Liver (tissue), 9 donors: Measurements from ENCODE around the gene CHTOP. TPM values are rescaled to one million over a fixed set of nuclear protein-coding genes. Genes with fewer than 3 reads are reported as not detected.

Experiments
- DNase-seq: peaks from one replicate; pipeline ENCODE4 v3.0.0-alpha.2; 2017; ENCODE audit warnings: low spot score
- H3K27ac ChIP-seq, 2 donors: one replicate each; pipeline ENCODE4 v1.7.0; 2013; ENCODE audit warnings: inconsistent platforms in 2 of 2, low read length in 2 of 2, control low read depth in 1 of 2, low read depth in 1 of 2, mild to moderate bottlenecking in 1 of 2
- H3K27me3 ChIP-seq, 4 donors: one replicate each; pipeline versions ENCODE4 v1.6.1 to v1.7.0; 2013; ENCODE audit warnings: low read length in 3 of 4, inconsistent platforms in 1 of 4, mild to moderate bottlenecking in 1 of 4, moderate library complexity in 1 of 4; ENCODE audit not compliant: control insufficient read depth in 4 of 4, insufficient read depth in 4 of 4
- H3K36me3 ChIP-seq, 4 donors: one replicate each; pipeline versions ENCODE4 v1.6.1 to v1.7.0; 2013; ENCODE audit warnings: low read length in 3 of 4, mild to moderate bottlenecking in 3 of 4, low read depth in 1 of 4, moderate library complexity in 1 of 4; ENCODE audit not compliant: control insufficient read depth in 4 of 4, insufficient read depth in 3 of 4
- H3K4me1 ChIP-seq, 4 donors: one replicate each; pipeline versions ENCODE4 v1.6.1 to v1.7.0; 2013; ENCODE audit warnings: low read length in 3 of 4, mild to moderate bottlenecking in 3 of 4, moderate library complexity in 1 of 4; ENCODE audit not compliant: control insufficient read depth in 4 of 4, insufficient read depth in 4 of 4
- H3K4me3 ChIP-seq, 3 donors: one replicate each; pipeline versions ENCODE4 v1.6.1 to v1.7.0; 2013; ENCODE audit warnings: low read length in 3 of 3, control low read depth in 1 of 3, low read depth in 1 of 3, mild to moderate bottlenecking in 1 of 3
- H3K9ac ChIP-seq, 2 donors: one replicate each; pipeline ENCODE4 v1.7.0; 2013; ENCODE audit warnings: low read length in 2 of 2, mild to moderate bottlenecking in 2 of 2, moderate library complexity in 2 of 2, control low read depth in 1 of 2, low read depth in 1 of 2
- H3K9me3 ChIP-seq, 4 donors: one replicate each; pipeline versions ENCODE4 v1.6.1 to v1.7.0; 2013; ENCODE audit warnings: low read length in 3 of 4; ENCODE audit not compliant: control insufficient read depth in 4 of 4
- EGR1 ChIP-seq, 2 donors: IDR thresholded peaks; 2 replicates each; pipeline ENCODE4 v1.6.1; 2016 to 2018; ENCODE audit warnings: antibody characterized with exemption in 2 of 2, low read depth in 2 of 2
- FOXA1 ChIP-seq: IDR thresholded peaks from 2 replicates; pipeline ENCODE4 v1.6.1; 2016; ENCODE audit warnings: antibody characterized with exemption
- FOXA2 ChIP-seq: IDR thresholded peaks from 2 replicates; pipeline ENCODE4 v1.6.1; 2016; ENCODE audit warnings: antibody characterized with exemption
- GABPA ChIP-seq, 2 donors: IDR thresholded peaks in 1 of 2; conservative IDR thresholded peaks in 1 of 2; 2 replicates each; pipeline ENCODE4 v1.6.1; 2016; ENCODE audit warnings: antibody characterized with exemption in 2 of 2, mild to moderate bottlenecking in 1 of 2, moderate library complexity in 1 of 2
- HNF4A ChIP-seq, 2 donors: conservative IDR thresholded peaks; 2 replicates each; pipeline ENCODE4 v1.6.1; 2016; ENCODE audit warnings: antibody characterized with exemption in 2 of 2, mild to moderate bottlenecking in 2 of 2
- HNF4G ChIP-seq: IDR thresholded peaks from 2 replicates; pipeline ENCODE4 v1.6.1; 2016; ENCODE audit warnings: antibody characterized with exemption
- JUND ChIP-seq, 2 donors: IDR thresholded peaks; 2 replicates each; pipeline ENCODE4 v1.6.1; 2016; ENCODE audit warnings: antibody characterized with exemption in 2 of 2
- MAX ChIP-seq: IDR thresholded peaks from 2 replicates; pipeline ENCODE4 v1.6.1; 2016; ENCODE audit warnings: antibody characterized with exemption
- NR2F2 ChIP-seq: IDR thresholded peaks from 2 replicates; pipeline ENCODE4 v1.6.1; 2016; ENCODE audit warnings: antibody characterized with exemption
- RAD21 ChIP-seq, 2 donors: IDR thresholded peaks; 2 replicates each; pipeline ENCODE4 v1.6.1; 2016; ENCODE audit warnings: antibody characterized with exemption in 2 of 2, mild to moderate bottlenecking in 2 of 2
- RXRA ChIP-seq, 2 donors: IDR thresholded peaks; 2 replicates each; pipeline ENCODE4 v1.6.1; 2017 to 2018; ENCODE audit warnings: antibody characterized with exemption in 2 of 2, mild to moderate bottlenecking in 1 of 2
- SP1 ChIP-seq: IDR thresholded peaks from 2 replicates; pipeline ENCODE4 v1.6.1; 2018; ENCODE audit warnings: antibody characterized with exemption, mild to moderate bottlenecking
- TAF1 ChIP-seq: conservative IDR thresholded peaks from 2 replicates; pipeline ENCODE4 v1.6.1; 2016; ENCODE audit warnings: antibody characterized with exemption, mild to moderate bottlenecking
- YY1 ChIP-seq: IDR thresholded peaks from 2 replicates; pipeline ENCODE4 v1.6.1; 2016; ENCODE audit warnings: antibody characterized with exemption, mild to moderate bottlenecking
- ZBTB33 ChIP-seq: IDR thresholded peaks from 2 replicates; pipeline ENCODE4 v1.6.1; 2016; ENCODE audit warnings: antibody characterized with exemption
- WGBS: extraction: QIAGEN DNeasy Blood & Tissue Kit; methylation state at CpG from one replicate; pipeline ENCODE4 v1.1.7; 2013; 5-methylcytosine and 5-hydroxymethylcytosine counted together
- polyA plus RNA-seq, 2 donors: library from polyadenylated mRNA; stranded (reverse) in 1 of 2; unstranded in 1 of 2; fragments of 200-250 nt in 1 of 2; fragments of >200 nt in 1 of 2; fragmentation: Nextera tagmentation in 1 of 2; extraction: Ambion mirVana in 1 of 2; gene quantifications; one replicate each; pipeline versions ENCODE4 v1.2.1 to v1.2.3, GENCODE V29; 2013 to 2015
- total RNA-seq, 2 donors: library from RNA; depleted of rRNA; stranded (reverse); fragments of >200 nt; gene quantifications; one replicate each; pipeline ENCODE4 v1.2.3, GENCODE V29; 2014
- TF ChIP-seq, protein P1 (sequence below): IDR thresholded peaks from 2 replicates; pipeline ENCODE4 v1.6.1; 2016; ENCODE audit warnings: antibody characterized with exemption
- TF ChIP-seq, protein P2 (sequence below): IDR thresholded peaks from 2 replicates; pipeline ENCODE4 v1.6.1; 2016; ENCODE audit warnings: antibody characterized with exemption, mild to moderate bottlenecking
- TF ChIP-seq, protein P3 (sequence below): fragments of 150-350 bp; IDR thresholded peaks from 2 replicates; pipeline ENCODE4 v1.5.1; 2017; ENCODE audit warnings: improper control_type of control experiment, low read depth, low read length; ENCODE audit not compliant: missing input control
- donor health status: healthy.
- donor health status: healthy.
- donor health status: healthy.
- donor health status: healthy.
- donor health status: healthy.

Gene CHTOP
- total and polyA plus RNA-seq, 4 donors: 16.4 to 30.9 (median 24.3) TPM

DNA sequence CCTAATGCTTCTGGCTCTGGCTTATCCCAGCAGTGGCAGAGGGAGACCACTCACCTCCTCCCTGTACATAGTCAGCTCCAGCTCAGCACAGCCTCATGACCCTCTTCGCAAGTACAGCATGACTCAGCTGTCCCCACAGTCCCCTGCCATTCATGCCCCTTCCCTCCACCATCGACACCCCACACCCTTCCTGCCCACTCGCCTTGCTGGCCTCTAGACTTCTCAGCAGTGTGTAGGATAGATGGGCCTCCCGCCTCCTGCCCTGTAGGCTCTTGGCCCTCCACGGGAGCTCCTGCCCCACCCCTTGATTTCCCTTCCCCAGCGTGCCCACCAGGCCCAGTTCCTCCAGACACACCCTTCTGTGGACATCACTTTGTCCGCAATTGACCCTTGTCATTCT lies 54.4 kb downstream of the CHTOP start:
- no peak for DNase-seq
- no peaks in the 10 kb centered on the region for H3K27me3 ChIP-seq
- no peaks in the 10 kb centered on the region for H3K9me3 ChIP-seq
- 89% methylated on average over 7 of the region's 7 CpGs for WGBS
- TF ChIP-seq FOXA2: no peak
- no peak overlapping the region for H3K9ac ChIP-seq
- no peaks in the 10 kb centered on the region for H3K36me3 ChIP-seq
- H3K4me3 ChIP-seq: no peak overlapping the region
- no peaks in the 10 kb centered on the region for H3K4me1 ChIP-seq
- H3K27ac ChIP-seq: no peak overlapping the region

DNA sequence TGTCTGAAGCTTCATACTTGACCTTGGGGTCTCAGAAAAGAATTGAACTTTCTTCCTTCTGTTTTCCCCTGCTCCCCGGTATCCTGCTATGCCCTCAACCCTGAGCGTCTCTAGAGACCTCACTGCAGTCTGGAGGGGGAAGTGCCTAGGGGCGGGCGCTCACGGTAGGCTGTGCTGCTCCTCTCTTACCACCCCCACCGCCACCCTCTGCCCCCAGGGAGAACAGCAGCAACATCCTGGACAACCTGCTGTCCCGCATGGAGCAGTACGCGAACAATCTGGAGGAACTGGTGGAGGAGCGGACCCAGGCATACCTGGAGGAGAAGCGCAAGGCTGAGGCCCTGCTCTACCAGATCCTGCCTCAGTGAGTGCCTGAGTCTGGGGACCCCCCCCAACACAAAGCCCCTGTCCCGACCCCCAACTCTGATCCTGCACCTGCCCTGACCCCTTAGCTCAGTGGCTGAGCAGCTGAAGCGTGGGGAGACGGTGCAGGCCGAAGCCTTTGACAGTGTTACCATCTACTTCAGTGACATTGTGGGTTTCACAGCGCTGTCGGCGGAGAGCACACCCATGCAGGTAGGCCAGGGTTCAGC lies 55.0 kb downstream of the CHTOP start:
- WGBS: 93% methylated on average over 18 of the region's 18 CpGs
- TF ChIP-seq YY1 (no peak), RXRA (IDR thresholded peaks at IDR 0.05) (no peak), SP1 (no peak), TAF1 (no peak), GABPA (IDR thresholded peaks at IDR 0.05 in 1 of 2, conservative IDR thresholded peaks at IDR 0.05 in 1 of 2) (no peak), JUND (IDR thresholded peaks at IDR 0.05) (no peak), HNF4G (no peak), RAD21 (IDR thresholded peaks at IDR 0.05) (no peak), FOXA2 (no peak), HNF4A (conservative IDR thresholded peaks at IDR 0.05) (no peak), ZBTB33 (no peak), MAX (no peak), NR2F2 (no peak), EGR1 (IDR thresholded peaks at IDR 0.05; ENCODE audit: low read depth in 2 of 2) (no peak), FOXA1 (no peak)
- TF ChIP-seq, protein P1, sequence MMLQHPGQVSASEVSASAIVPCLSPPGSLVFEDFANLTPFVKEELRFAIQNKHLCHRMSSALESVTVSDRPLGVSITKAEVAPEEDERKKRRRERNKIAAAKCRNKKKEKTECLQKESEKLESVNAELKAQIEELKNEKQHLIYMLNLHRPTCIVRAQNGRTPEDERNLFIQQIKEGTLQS: no peak
- TF ChIP-seq, protein P2, sequence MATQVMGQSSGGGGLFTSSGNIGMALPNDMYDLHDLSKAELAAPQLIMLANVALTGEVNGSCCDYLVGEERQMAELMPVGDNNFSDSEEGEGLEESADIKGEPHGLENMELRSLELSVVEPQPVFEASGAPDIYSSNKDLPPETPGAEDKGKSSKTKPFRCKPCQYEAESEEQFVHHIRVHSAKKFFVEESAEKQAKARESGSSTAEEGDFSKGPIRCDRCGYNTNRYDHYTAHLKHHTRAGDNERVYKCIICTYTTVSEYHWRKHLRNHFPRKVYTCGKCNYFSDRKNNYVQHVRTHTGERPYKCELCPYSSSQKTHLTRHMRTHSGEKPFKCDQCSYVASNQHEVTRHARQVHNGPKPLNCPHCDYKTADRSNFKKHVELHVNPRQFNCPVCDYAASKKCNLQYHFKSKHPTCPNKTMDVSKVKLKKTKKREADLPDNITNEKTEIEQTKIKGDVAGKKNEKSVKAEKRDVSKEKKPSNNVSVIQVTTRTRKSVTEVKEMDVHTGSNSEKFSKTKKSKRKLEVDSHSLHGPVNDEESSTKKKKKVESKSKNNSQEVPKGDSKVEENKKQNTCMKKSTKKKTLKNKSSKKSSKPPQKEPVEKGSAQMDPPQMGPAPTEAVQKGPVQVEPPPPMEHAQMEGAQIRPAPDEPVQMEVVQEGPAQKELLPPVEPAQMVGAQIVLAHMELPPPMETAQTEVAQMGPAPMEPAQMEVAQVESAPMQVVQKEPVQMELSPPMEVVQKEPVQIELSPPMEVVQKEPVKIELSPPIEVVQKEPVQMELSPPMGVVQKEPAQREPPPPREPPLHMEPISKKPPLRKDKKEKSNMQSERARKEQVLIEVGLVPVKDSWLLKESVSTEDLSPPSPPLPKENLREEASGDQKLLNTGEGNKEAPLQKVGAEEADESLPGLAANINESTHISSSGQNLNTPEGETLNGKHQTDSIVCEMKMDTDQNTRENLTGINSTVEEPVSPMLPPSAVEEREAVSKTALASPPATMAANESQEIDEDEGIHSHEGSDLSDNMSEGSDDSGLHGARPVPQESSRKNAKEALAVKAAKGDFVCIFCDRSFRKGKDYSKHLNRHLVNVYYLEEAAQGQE: no peak
- TF ChIP-seq, protein P3, sequence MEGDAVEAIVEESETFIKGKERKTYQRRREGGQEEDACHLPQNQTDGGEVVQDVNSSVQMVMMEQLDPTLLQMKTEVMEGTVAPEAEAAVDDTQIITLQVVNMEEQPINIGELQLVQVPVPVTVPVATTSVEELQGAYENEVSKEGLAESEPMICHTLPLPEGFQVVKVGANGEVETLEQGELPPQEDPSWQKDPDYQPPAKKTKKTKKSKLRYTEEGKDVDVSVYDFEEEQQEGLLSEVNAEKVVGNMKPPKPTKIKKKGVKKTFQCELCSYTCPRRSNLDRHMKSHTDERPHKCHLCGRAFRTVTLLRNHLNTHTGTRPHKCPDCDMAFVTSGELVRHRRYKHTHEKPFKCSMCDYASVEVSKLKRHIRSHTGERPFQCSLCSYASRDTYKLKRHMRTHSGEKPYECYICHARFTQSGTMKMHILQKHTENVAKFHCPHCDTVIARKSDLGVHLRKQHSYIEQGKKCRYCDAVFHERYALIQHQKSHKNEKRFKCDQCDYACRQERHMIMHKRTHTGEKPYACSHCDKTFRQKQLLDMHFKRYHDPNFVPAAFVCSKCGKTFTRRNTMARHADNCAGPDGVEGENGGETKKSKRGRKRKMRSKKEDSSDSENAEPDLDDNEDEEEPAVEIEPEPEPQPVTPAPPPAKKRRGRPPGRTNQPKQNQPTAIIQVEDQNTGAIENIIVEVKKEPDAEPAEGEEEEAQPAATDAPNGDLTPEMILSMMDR: no peak
- DNase-seq: no peak
- Histone ChIP-seq H3K27me3 (no peaks in the 10 kb centered on the region), H3K4me1 (no peaks in the 10 kb centered on the region), H3K36me3 (no peaks in the 10 kb centered on the region), H3K9ac (no peak overlapping the region), H3K9me3 (no peaks in the 10 kb centered on the region), H3K4me3 (no peak overlapping the region), H3K27ac (no peak overlapping the region)
